H1 (cell line): ENCODE results near the gene SEC24A. TPM values are rescaled to one million over a fixed set of nuclear protein-coding genes. Genes with fewer than 3 reads are reported as not detected.

ENCODE experiments used
- CTCF ChIA-PET: fragments of 300-600 bp; sonication (Branson Sonifier 250); formaldehyde crosslinking; loops from one replicate; lab custom pipeline; 2021; ENCODE audit not compliant: partially characterized antibody; lab: Charles Lee
- POLR2A ChIA-PET: fragments of 300-600 bp; sonication (Branson Sonifier 250); formaldehyde crosslinking; loops from one replicate; lab custom pipeline; 2021; ENCODE audit warnings: inconsistent platforms; ENCODE audit not compliant: partially characterized antibody; lab: Charles Lee
- DNase-seq, 2 experiments: peaks; one replicate each; pipeline versions ENCODE4 v3.0.0 to v3.0.0-alpha.2; 2010 to 2022; ENCODE audit warnings: low spot score in 2 of 2, low read depth in 1 of 2, mixed read lengths in 1 of 2
- FAIRE-seq: peaks from 2 replicates; lab custom pipeline; 2011; peaks lifted over from hg19 to GRCh38; lab: Jason Lieb, UNC
- H2AFZ ChIP-seq: 2 replicates; pipeline ENCODE4 v1.8.1; 2012; ENCODE audit warnings: low read length, inconsistent platforms
- H2AK5ac ChIP-seq: 2 replicates; pipeline ENCODE4 v1.6.1; 2013; ENCODE audit warnings: low read depth, low read length
- H2BK120ac ChIP-seq: replicated peaks from 2 replicates; pipeline ENCODE3; 2013; ENCODE audit warnings: low read depth, low read length, inconsistent platforms
- H2BK12ac ChIP-seq: 2 replicates; pipeline ENCODE4 v1.6.1; 2013; ENCODE audit warnings: low read depth, low read length
- H2BK15ac ChIP-seq: 2 replicates; pipeline ENCODE4 v1.6.1; 2013; ENCODE audit warnings: low read length
- H2BK20ac ChIP-seq: 2 replicates; pipeline ENCODE4 v1.6.1; 2013; ENCODE audit warnings: low read length
- H2BK5ac ChIP-seq: 2 replicates; pipeline ENCODE4 v1.6.1; 2013; ENCODE audit warnings: low read depth, low read length
- H3K14ac ChIP-seq: 2 replicates; pipeline ENCODE4 v1.6.1; 2013; ENCODE audit warnings: inconsistent platforms; ENCODE audit not compliant: insufficient read length
- H3K18ac ChIP-seq: 2 replicates; pipeline ENCODE4 v1.6.1; 2013; ENCODE audit warnings: low read length; ENCODE audit errors: extremely low read depth
- H3K23ac ChIP-seq: 2 replicates; pipeline ENCODE4 v1.6.1; 2013; ENCODE audit warnings: inconsistent platforms; ENCODE audit not compliant: insufficient read length
- H3K23me2 ChIP-seq: 2 replicates; pipeline ENCODE4 v1.6.1; 2013; ENCODE audit warnings: low read depth, low read length
- H3K27ac ChIP-seq: 2 replicates; pipeline ENCODE4 v1.6.1; 2011; ENCODE audit warnings: low read depth, low read length, inconsistent platforms
- H3K27me3 ChIP-seq, 4 experiments: replicated peaks in 1 of 4; 1 replicate in 1 of 4; 2 replicates in 3 of 4; pipeline versions ENCODE4 v1.6.1 to v1.8.1; 2011 to 2013; ENCODE audit warnings: low read length in 3 of 4, mild to moderate bottlenecking in 3 of 4, inconsistent platforms in 2 of 4, mixed read lengths in 2 of 4, moderate library complexity in 1 of 4; ENCODE audit not compliant: control insufficient read depth in 3 of 4, insufficient read depth in 3 of 4; ENCODE audit errors: extremely low read depth in 1 of 4
- H3K36me3 ChIP-seq, 4 experiments: 2 replicates each; pipeline versions ENCODE4 v1.6.1 to v1.8.1; 2011 to 2013; ENCODE audit warnings: mild to moderate bottlenecking in 4 of 4, low read length in 3 of 4, moderate library complexity in 2 of 4, control low read depth in 1 of 4, inconsistent platforms in 1 of 4; ENCODE audit not compliant: insufficient read depth in 4 of 4, control insufficient read depth in 2 of 4
- H3K4ac ChIP-seq: replicated peaks from 2 replicates; pipeline ENCODE3; 2013; ENCODE audit warnings: low read length, low read depth, mixed read lengths, inconsistent platforms; ENCODE audit not compliant: insufficient read length
- H3K4me1 ChIP-seq, 4 experiments: replicated peaks in 1 of 4; 1 replicate in 1 of 4; 2 replicates in 3 of 4; pipeline versions ENCODE4 v1.6.1 to v1.8.1; 2011 to 2013; ENCODE audit warnings: low read length in 3 of 4, inconsistent platforms in 2 of 4, mixed read lengths in 1 of 4; ENCODE audit not compliant: insufficient read depth in 4 of 4, control insufficient read depth in 3 of 4
- H3K4me2 ChIP-seq, 2 experiments: 2 replicates each; pipeline versions ENCODE4 v1.6.1 to v1.8.1; 2011 to 2013; ENCODE audit warnings: low read depth in 2 of 2, low read length in 2 of 2, control low read depth in 1 of 2, inconsistent platforms in 1 of 2, mild to moderate bottlenecking in 1 of 2; ENCODE audit not compliant: insufficient read depth in 1 of 2
- H3K4me3 ChIP-seq, 4 experiments: fragments of 200-600, 300-600 bp in 1 of 4; sonication (generic), shearing (Covaris generic), sonication (Bioruptor Twin) in 1 of 4; 2 replicates each; pipeline versions ENCODE4 v1.5.1 to v1.8.1; 2011 to 2016; ENCODE audit warnings: low read length in 4 of 4, low read depth in 3 of 4, control low read depth in 2 of 4, inconsistent platforms in 2 of 4, mild to moderate bottlenecking in 2 of 4, mixed read lengths in 1 of 4, moderate library complexity in 1 of 4; ENCODE audit not compliant: insufficient read depth in 2 of 4; ENCODE audit errors: extremely low read depth in 1 of 4
- H3K56ac ChIP-seq: replicated peaks from 2 replicates; pipeline ENCODE3; 2013; ENCODE audit warnings: low read depth, mild to moderate bottlenecking, mixed read lengths, low read length, inconsistent platforms; ENCODE audit not compliant: insufficient read length
- H3K79me1 ChIP-seq: 2 replicates; pipeline ENCODE4 v1.6.1; 2013; ENCODE audit warnings: low read depth, low read length, control low read depth
- H3K79me2 ChIP-seq, 2 experiments: 2 replicates each; pipeline versions ENCODE4 v1.6.1 to v1.8.1; 2012 to 2013; ENCODE audit warnings: low read length in 2 of 2, mild to moderate bottlenecking in 2 of 2, inconsistent platforms in 1 of 2; ENCODE audit not compliant: insufficient read depth in 2 of 2, control insufficient read depth in 1 of 2
- H3K9ac ChIP-seq, 4 experiments: replicated peaks in 1 of 4; 1 replicate in 1 of 4; 2 replicates in 3 of 4; pipeline versions ENCODE4 v1.6.1 to v1.8.1; 2011 to 2013; ENCODE audit warnings: low read depth in 3 of 4, low read length in 3 of 4, control low read depth in 2 of 4, mild to moderate bottlenecking in 2 of 4, moderate library complexity in 2 of 4, inconsistent platforms in 1 of 4; ENCODE audit errors: extremely low read depth in 1 of 4
- H3K9me3 ChIP-seq, 2 experiments: 2 replicates each; pipeline versions ENCODE4 v1.6.1 to v1.8.1; 2012 to 2013; ENCODE audit warnings: mild to moderate bottlenecking in 2 of 2, moderate library complexity in 2 of 2, control low read depth in 1 of 2, inconsistent platforms in 1 of 2, low read depth in 1 of 2, low read length in 1 of 2, mixed read lengths in 1 of 2; ENCODE audit not compliant: insufficient read depth in 2 of 2
- H4K20me1 ChIP-seq, 2 experiments: replicated peaks in 1 of 2; 2 replicates each; pipeline versions ENCODE3 to v1.8.1; 2011 to 2013; ENCODE audit warnings: inconsistent platforms in 2 of 2, low read length in 2 of 2, mild to moderate bottlenecking in 1 of 2; ENCODE audit not compliant: insufficient read depth in 2 of 2, control insufficient read depth in 1 of 2
- H4K5ac ChIP-seq: 2 replicates; pipeline ENCODE4 v1.6.1; 2013; ENCODE audit warnings: low read length, low read depth, mixed read lengths, inconsistent platforms; ENCODE audit not compliant: insufficient read length
- H4K8ac ChIP-seq: 2 replicates; pipeline ENCODE4 v1.8.0; 2013; ENCODE audit warnings: mild to moderate bottlenecking, moderate library complexity, low read length, inconsistent platforms; ENCODE audit not compliant: insufficient read depth; ENCODE audit errors: extremely low read depth
- H4K91ac ChIP-seq: replicated peaks from 2 replicates; pipeline ENCODE3; 2013; ENCODE audit warnings: low read length, mixed read lengths, inconsistent platforms; ENCODE audit not compliant: insufficient read length
- GTF2F1 ChIP-seq: IDR thresholded peaks from 2 replicates; pipeline ENCODE4 v1.6.1; 2012; ENCODE audit warnings: low read depth, low read length, improper control_type of control experiment, borderline replicate concordance
- RAD21 ChIP-seq, 2 experiments: IDR thresholded peaks in 1 of 2; conservative IDR thresholded peaks in 1 of 2; 2 replicates each; pipeline ENCODE4 v1.6.1; 2011; ENCODE audit warnings: low read depth in 2 of 2, low read length in 2 of 2, improper control_type of control experiment in 1 of 2, inconsistent platforms in 1 of 2, mild to moderate bottlenecking in 1 of 2, moderate library complexity in 1 of 2
- SIN3A ChIP-seq, 2 experiments: IDR thresholded peaks in 1 of 2; conservative IDR thresholded peaks in 1 of 2; 2 replicates each; pipeline ENCODE4 v1.6.1; 2011 to 2012; ENCODE audit warnings: low read length in 2 of 2, improper control_type of control experiment in 1 of 2, low read depth in 1 of 2, mild to moderate bottlenecking in 1 of 2
- WGBS, 2 experiments: shearing (Covaris generic) in 1 of 2; methylation state at CpG; one replicate each; pipeline versions ENCODE4 v1.1.6 to v1.1.7; 2013 to 2015; ENCODE audit warnings: low lambda C conversion rate in 2 of 2, mixed read lengths in 2 of 2, inconsistent platforms in 1 of 2, low coverage in 1 of 2, missing lambda C conversion rate in 1 of 2; ENCODE audit not compliant: insufficient replicate concordance in 2 of 2, insufficient coverage in 1 of 2, insufficient read length in 1 of 2; ENCODE audit errors: extremely low coverage in 1 of 2, missing lambda C conversion rate in 1 of 2; 5-methylcytosine and 5-hydroxymethylcytosine counted together
- polyA plus RNA-seq, 7 experiments: library from polyadenylated mRNA; depleted of rRNA in 3 of 7; stranded (reverse) in 5 of 7; unstranded in 2 of 7; fragments of >200 nt in 5 of 7; fragments of 200-250 nt in 2 of 7; gene quantifications; 1 replicate in 5 of 7; 2 replicates in 1 of 7; 4 replicates in 1 of 7; pipeline versions ENCODE4 v1.2.1 to v1.2.3, GENCODE V29; 2011 to 2013; ENCODE audit warnings: missing spikeins in 2 of 7, mixed read lengths in 2 of 7
- total RNA-seq: library from RNA; stranded (reverse); fragmentation: NEBNext Ultra II Directional; extraction: Animal tissue kit (Norgen Biotek cat#: 25700); gene quantifications from 2 replicates; pipeline ENCODE4 v1.2.1, GENCODE V29; 2021

SEC24A gene
- total and polyA plus RNA-seq, 2 of the 8 experiments (the other 6 are each of a cell fraction or from before 2014, with no cell fraction given), result 18.8 to 33.7 TPM

GRCh38 chr5:134609232-134609851 is 39.2 kb upstream of the SEC24A start:
- H3K18ac ChIP-seq, result no peak overlapping the region
- H2AK5ac ChIP-seq, result no peak overlapping the region
- peaks cover 6 to 48% (median 23%) of the 10 kb centered on the region in 4 experiments; a peak in 7 of 8 replicates for H3K36me3 ChIP-seq
- H3K9me3 ChIP-seq, result no peaks in the 10 kb centered on the region
- H4K91ac ChIP-seq, result no peak overlapping the region
- no peak overlapping the region for H4K8ac ChIP-seq
- H3K4me3 ChIP-seq, result no peak overlapping the region
- CTCF ChIA-PET, result interaction anchor here (0.6 to 5.9 kb wide), 4 partner anchors 12 to 182 kb away, joined by 3 to 38 read pairs (median 5); no protein-coding TSS in a partner anchor
- no peak overlapping the region for H3K14ac ChIP-seq
- no peak overlapping the region for H2BK15ac ChIP-seq
- TF ChIP-seq SIN3A (conservative IDR thresholded peaks at IDR 0.05 in 1 of 2, IDR thresholded peaks at IDR 0.05 in 1 of 2; ENCODE audit: low read depth in 1 of 2, low read length in 2 of 2) (no peak), RAD21 (IDR thresholded peaks at IDR 0.05 in 1 of 2, conservative IDR thresholded peaks at IDR 0.05 in 1 of 2; ENCODE audit: low read depth in 2 of 2, low read length in 2 of 2) (no peak), GTF2F1 (no peak)
- H3K56ac ChIP-seq, result no peak overlapping the region
- H4K5ac ChIP-seq, result no peak overlapping the region
- H3K27ac ChIP-seq, result no peak overlapping the region
- no peaks in the 10 kb centered on the region for H3K79me2 ChIP-seq
- H2BK12ac ChIP-seq, result no peak overlapping the region
- H3K23ac ChIP-seq, result no peak overlapping the region
- POLR2A ChIA-PET, result interaction anchor here (1.2 to 1.8 kb wide), 3 partner anchors 10 to 433 kb away, joined by 3 to 7 read pairs (median 5); partner anchors contain the start of gene SKP1
- H3K9ac ChIP-seq, result no peak overlapping the region
- H2BK5ac ChIP-seq, result no peak overlapping the region
- H2BK120ac ChIP-seq, result no peak overlapping the region
- DNase-seq (no peak), FAIRE-seq (peak; percentile 36)
- H2BK20ac ChIP-seq, result no peak overlapping the region
- no peaks in the 10 kb centered on the region for H3K4me1 ChIP-seq
- H3K4me2 ChIP-seq, result no peak overlapping the region
- H4K20me1 ChIP-seq, result no peaks in the 10 kb centered on the region
- H2AFZ ChIP-seq, result no peak overlapping the region
- no peaks in the 10 kb centered on the region for H3K23me2 ChIP-seq
- H3K4ac ChIP-seq, result no peak overlapping the region
- H3K27me3 ChIP-seq, result no peaks in the 10 kb centered on the region
- H3K79me1 ChIP-seq, result no peaks in the 10 kb centered on the region
- 89% methylated on average over 3 of the region's 3 CpGs; no CpG with 5 or more reads in 1 of the 2 experiments for WGBS, 2 experiments
